OCI-LY1 (cell line): ENCODE data around the gene KATNIP.

ENCODE experiments used
- EZH2 ChIP-seq: fragments of 200-600 bp; sonication (generic), shearing (Covaris generic); IDR thresholded peaks from 2 replicates; pipeline ENCODE4 v1.8.0; 2017; ENCODE audit warnings: borderline replicate concordance, mixed run types, mild to moderate bottlenecking, antibody characterized with exemption, low read length, moderate library complexity, mixed read lengths
- TF ChIP-seq, protein P1 (sequence below): fragments of 200-600 bp; sonication (generic), shearing (Covaris generic); IDR thresholded peaks from 2 replicates; pipeline ENCODE4 v1.5.1; 2017; ENCODE audit warnings: mild to moderate bottlenecking, antibody characterized with exemption, low read length, moderate library complexity, mixed read lengths

DNA sequence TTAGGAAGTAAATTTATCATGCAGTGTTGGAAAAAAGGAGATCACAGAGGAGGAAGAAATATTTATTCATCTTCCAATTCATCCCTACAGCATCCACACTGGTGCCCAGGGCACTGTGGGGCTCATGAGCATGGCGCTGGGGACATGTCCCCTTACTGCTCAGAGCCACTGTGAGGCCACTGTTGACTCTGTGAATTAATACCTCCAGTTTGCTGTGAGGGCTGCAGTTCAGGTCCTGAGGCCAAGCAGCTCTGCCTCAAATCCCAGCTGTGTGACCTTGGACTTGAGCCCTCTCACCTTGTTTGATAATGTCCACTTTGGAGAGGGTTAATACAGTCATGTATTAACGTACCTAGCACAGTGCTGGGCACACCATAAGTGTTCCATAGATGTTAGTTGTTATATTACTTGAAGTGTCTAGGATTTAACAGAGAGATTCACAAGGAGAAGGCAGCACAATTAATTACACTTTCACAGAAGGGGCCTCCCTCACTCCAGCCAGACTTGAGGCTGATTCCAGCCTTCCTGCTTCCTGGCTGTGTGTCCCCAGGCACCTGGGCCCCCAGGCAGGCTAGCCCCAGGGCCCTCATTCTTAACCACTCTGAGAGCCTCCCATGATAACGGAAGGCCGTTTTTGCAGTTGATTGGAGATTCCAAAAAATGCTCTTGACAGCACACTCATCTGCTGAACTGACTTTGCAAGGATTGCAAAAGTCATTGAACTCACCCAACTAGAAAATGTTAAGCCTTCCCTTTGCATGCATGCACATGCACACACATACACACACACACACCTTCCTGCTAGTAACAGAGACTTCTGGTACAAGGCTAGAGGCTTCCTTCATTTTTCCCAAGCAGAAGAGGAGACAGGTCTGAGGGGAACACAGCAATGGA is 29.4 kb downstream of the KATNIP start:
- TF ChIP-seq, protein P1, sequence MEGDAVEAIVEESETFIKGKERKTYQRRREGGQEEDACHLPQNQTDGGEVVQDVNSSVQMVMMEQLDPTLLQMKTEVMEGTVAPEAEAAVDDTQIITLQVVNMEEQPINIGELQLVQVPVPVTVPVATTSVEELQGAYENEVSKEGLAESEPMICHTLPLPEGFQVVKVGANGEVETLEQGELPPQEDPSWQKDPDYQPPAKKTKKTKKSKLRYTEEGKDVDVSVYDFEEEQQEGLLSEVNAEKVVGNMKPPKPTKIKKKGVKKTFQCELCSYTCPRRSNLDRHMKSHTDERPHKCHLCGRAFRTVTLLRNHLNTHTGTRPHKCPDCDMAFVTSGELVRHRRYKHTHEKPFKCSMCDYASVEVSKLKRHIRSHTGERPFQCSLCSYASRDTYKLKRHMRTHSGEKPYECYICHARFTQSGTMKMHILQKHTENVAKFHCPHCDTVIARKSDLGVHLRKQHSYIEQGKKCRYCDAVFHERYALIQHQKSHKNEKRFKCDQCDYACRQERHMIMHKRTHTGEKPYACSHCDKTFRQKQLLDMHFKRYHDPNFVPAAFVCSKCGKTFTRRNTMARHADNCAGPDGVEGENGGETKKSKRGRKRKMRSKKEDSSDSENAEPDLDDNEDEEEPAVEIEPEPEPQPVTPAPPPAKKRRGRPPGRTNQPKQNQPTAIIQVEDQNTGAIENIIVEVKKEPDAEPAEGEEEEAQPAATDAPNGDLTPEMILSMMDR = no peak
- no peak for TF ChIP-seq EZH2
